LHCN-M2 (cell line): ENCODE data around the gene CTDSP2. TPM values are rescaled to one million over a fixed set of nuclear protein-coding genes. Genes with fewer than 3 reads are reported as not detected.

ENCODE experiments used
- total RNA-seq: library from RNA; depleted of rRNA; stranded (reverse); fragments of >200 nt; gene quantifications from 2 replicates; pipeline ENCODE4 v1.2.3, GENCODE V29; 2014; rRNA removed

Gene CTDSP2
- total RNA-seq, 1 experiment from 2014 or later = 31.9 TPM

Other genes with a start within 250 kb of the CTDSP2 start
- gene DTX3, start 241.9 kb downstream of the CTDSP2 start, total RNA-seq = 19.3 and 22.0 TPM in 2 replicates
- 13.8 and 14.6 TPM in 2 replicates for gene ARHGEF25, start 235.3 kb downstream of the CTDSP2 start, total RNA-seq
- 2.8 and 4.9 TPM in 2 replicates for gene B4GALNT1, start 213.5 kb downstream of the CTDSP2 start, total RNA-seq
- 184 and 214 TPM in 2 replicates for gene OS9, start 152.6 kb downstream of the CTDSP2 start, total RNA-seq
- gene AGAP2, start 108.0 kb downstream of the CTDSP2 start, total RNA-seq = 0.26 and 0.29 TPM in 2 replicates
- 67.3 and 87.6 TPM in 2 replicates for gene TSPAN31, start 101.7 kb downstream of the CTDSP2 start, total RNA-seq
- gene CDK4, start 94.4 kb downstream of the CTDSP2 start, total RNA-seq = 277 and 330 TPM in 2 replicates
- 4.4 and 6.3 TPM in 2 replicates for gene MARCHF9, start 91.6 kb downstream of the CTDSP2 start, total RNA-seq
- 0.90 and 0.98 TPM in 2 replicates for gene CYP27B1, start 79.7 kb downstream of the CTDSP2 start, total RNA-seq
- 13.5 and 15.1 TPM in 2 replicates for gene METTL1, start 74.6 kb downstream of the CTDSP2 start, total RNA-seq
- 3.0 and 3.5 TPM in 2 replicates for gene EEF1AKMT3, start 74.1 kb downstream of the CTDSP2 start, total RNA-seq
- gene TSFM, start 63.9 kb downstream of the CTDSP2 start, total RNA-seq = 26.5 and 31.3 TPM in 2 replicates
- 0.57 and 0.58 TPM in 2 replicates for gene AVIL, start 28.0 kb downstream of the CTDSP2 start, total RNA-seq
- gene ATP23, start 94.8 kb upstream of the CTDSP2 start, total RNA-seq = 6.8 and 13.9 TPM in 2 replicates